A673 (cell line): ENCODE data around the gene ATP6V0E1. TPM values are rescaled to one million over a fixed set of nuclear protein-coding genes. Genes with fewer than 3 reads are reported as not detected.

Experiments
- BruUV-seq: library from RNA; stranded (reverse); fragments of 400-500 nt; replicated peaks from 2 replicates; lab custom pipeline; 2021; lab: Mats Ljungman, UMichigan
- CTCF ChIA-PET: fragments of 300-600 bp; sonication (Branson Sonifier 250); formaldehyde crosslinking; loops from one replicate; lab custom pipeline; 2022; ENCODE audit warnings: antibody characterized with exemption; lab: Charles Lee
- POLR2A ChIA-PET: fragments of 300-600 bp; sonication (Branson Sonifier 250); formaldehyde crosslinking; loops from one replicate; lab custom pipeline; 2022; ENCODE audit warnings: antibody characterized with exemption; ENCODE audit not compliant: low non-redundant PET; lab: Charles Lee
- DNase-seq: peaks from one replicate; pipeline ENCODE4 v3.0.0-alpha.2; 2015; ENCODE audit warnings: low spot score
- H3K27ac ChIP-seq: fragments of 200-600 bp; sonication (generic); 2 replicates; pipeline ENCODE4 v1.5.1; 2016; ENCODE audit warnings: mixed run types, low read depth, mild to moderate bottlenecking, mixed read lengths, antibody characterized with exemption, low read length; ENCODE audit not compliant: poor library complexity, severe bottlenecking
- H3K27me3 ChIP-seq: fragments of 200-600 bp; sonication (generic); replicated peaks from 2 replicates; pipeline ENCODE4 v1.6.1; 2017; ENCODE audit warnings: mixed run types, low read depth, mild to moderate bottlenecking, mixed read lengths, antibody characterized with exemption, low read length; ENCODE audit not compliant: insufficient read depth, poor library complexity
- H3K36me3 ChIP-seq: fragments of 200-600 bp; sonication (generic); 2 replicates; pipeline ENCODE4 v1.6.1; 2016; ENCODE audit warnings: mixed run types, mild to moderate bottlenecking, mixed read lengths, antibody characterized with exemption, low read length; ENCODE audit not compliant: insufficient read depth, poor library complexity, severe bottlenecking
- H3K4me1 ChIP-seq: fragments of 200-600 bp; sonication (generic); 2 replicates; pipeline ENCODE4 v1.6.1; 2017; ENCODE audit warnings: mixed run types, mild to moderate bottlenecking, mixed read lengths, antibody characterized with exemption, low read length; ENCODE audit not compliant: insufficient read depth, poor library complexity, severe bottlenecking
- H3K4me3 ChIP-seq: fragments of 200-600 bp; sonication (generic); 2 replicates; pipeline ENCODE4 v1.5.1; 2016; ENCODE audit warnings: low read depth, mixed run types, mild to moderate bottlenecking, mixed read lengths, low read length; ENCODE audit not compliant: poor library complexity, severe bottlenecking
- H3K9me3 ChIP-seq: fragments of 200-600 bp; sonication (generic); 2 replicates; pipeline ENCODE4 v1.6.1; 2016; ENCODE audit warnings: mixed run types, low read depth, mild to moderate bottlenecking, mixed read lengths, antibody characterized with exemption, low read length; ENCODE audit not compliant: poor library complexity, severe bottlenecking
- CTCF ChIP-seq: fragments of 300-800, 200-600 bp; sonication (generic); conservative IDR thresholded peaks from 2 replicates; pipeline ENCODE4 v1.5.1; 2017; ENCODE audit warnings: low read depth, mild to moderate bottlenecking, antibody characterized with exemption, low read length, moderate library complexity, mixed read lengths
- EZH2 ChIP-seq: fragments of 200-600 bp; sonication (generic); IDR thresholded peaks from 2 replicates; pipeline ENCODE4 v1.6.1; 2017; ENCODE audit warnings: borderline replicate concordance, low read depth, mild to moderate bottlenecking, mixed read lengths, antibody characterized with exemption, low read length; ENCODE audit not compliant: poor library complexity, severe bottlenecking
- intact Hi-C: fragments of 100-400 bp; cut with micrococcal nuclease; formaldehyde crosslinking; loops from one replicate; pipeline ENCODE4 v1.10.0; 2022; ENCODE audit not compliant: unreplicated experiment
- total RNA-seq: library from RNA; stranded (reverse); gene quantifications from 2 replicates; pipeline ENCODE4 v1.2.3, GENCODE V29; 2021

Gene ATP6V0E1
- total RNA-seq, 1 experiment from 2014 or later = 148 TPM

GRCh38 chr5:172985596-172985995 is 2.0 kb downstream of the ATP6V0E1 start:
- Histone ChIP-seq H3K27me3 (no peaks in the 10 kb centered on the region), H3K36me3 (peaks cover 4% of the 10 kb centered on the region), H3K4me1 (no peaks in the 10 kb centered on the region), H3K9me3 (no peaks in the 10 kb centered on the region), H3K27ac (no peak overlapping the region), H3K4me3 (no peak overlapping the region)
- ChIA-PET POLR2A (no interaction called here), CTCF (no interaction called here)
- no peak for DNase-seq
- TF ChIP-seq CTCF = no peak
- TF ChIP-seq EZH2 = no peak
- BruUV-seq = no TSS peak
- intact Hi-C loops = loop anchor here (10.0 kb wide), 1 partner anchor 159 kb away; the partner anchor contains the start of gene BNIP1

GRCh38 chr5:172988276-172988675 is 4.7 kb downstream of the ATP6V0E1 start:
- TF ChIP-seq CTCF (no peak), EZH2 (no peak)
- Histone ChIP-seq H3K27me3 (no peaks in the 10 kb centered on the region), H3K27ac (no peak overlapping the region), H3K4me1 (no peaks in the 10 kb centered on the region), H3K36me3 (peaks cover 4% of the 10 kb centered on the region), H3K9me3 (no peaks in the 10 kb centered on the region), H3K4me3 (no peak overlapping the region)
- no peak for DNase-seq
- intact Hi-C loops = loop anchor here (10.0 kb wide), 1 partner anchor 157 kb away; the partner anchor contains the start of gene BNIP1
- no TSS peak for BruUV-seq
- ChIA-PET CTCF (no interaction called here), POLR2A (no interaction called here)

GRCh38 chr5:172990776-172991175 is 7.2 kb downstream of the ATP6V0E1 start:
- H3K27me3 ChIP-seq = no peaks in the 10 kb centered on the region
- DNase-seq = no peak
- intact Hi-C loops = no loop called here
- H3K27ac ChIP-seq = no peak overlapping the region
- CTCF ChIA-PET = no interaction called here
- H3K4me1 ChIP-seq = no peaks in the 10 kb centered on the region
- BruUV-seq = no TSS peak
- H3K4me3 ChIP-seq = no peak overlapping the region
- TF ChIP-seq EZH2 (no peak), CTCF (no peak)
- H3K9me3 ChIP-seq = no peaks in the 10 kb centered on the region
- POLR2A ChIA-PET = interaction anchor here (0.6 kb wide), 1 partner anchor 1393 kb away, joined by 3 read pairs; no protein-coding TSS in a partner anchor
- peaks cover 6% of the 10 kb centered on the region for H3K36me3 ChIP-seq
